ENCODE results near the gene STAB1. TPM values are rescaled to one million over a fixed set of nuclear protein-coding genes. Genes with fewer than 3 reads are reported as not detected.

Gene STAB1
- total and polyA plus RNA-seq, 2 experiments from 2014 or later = 0.90 to 1.9 TPM

DNA sequence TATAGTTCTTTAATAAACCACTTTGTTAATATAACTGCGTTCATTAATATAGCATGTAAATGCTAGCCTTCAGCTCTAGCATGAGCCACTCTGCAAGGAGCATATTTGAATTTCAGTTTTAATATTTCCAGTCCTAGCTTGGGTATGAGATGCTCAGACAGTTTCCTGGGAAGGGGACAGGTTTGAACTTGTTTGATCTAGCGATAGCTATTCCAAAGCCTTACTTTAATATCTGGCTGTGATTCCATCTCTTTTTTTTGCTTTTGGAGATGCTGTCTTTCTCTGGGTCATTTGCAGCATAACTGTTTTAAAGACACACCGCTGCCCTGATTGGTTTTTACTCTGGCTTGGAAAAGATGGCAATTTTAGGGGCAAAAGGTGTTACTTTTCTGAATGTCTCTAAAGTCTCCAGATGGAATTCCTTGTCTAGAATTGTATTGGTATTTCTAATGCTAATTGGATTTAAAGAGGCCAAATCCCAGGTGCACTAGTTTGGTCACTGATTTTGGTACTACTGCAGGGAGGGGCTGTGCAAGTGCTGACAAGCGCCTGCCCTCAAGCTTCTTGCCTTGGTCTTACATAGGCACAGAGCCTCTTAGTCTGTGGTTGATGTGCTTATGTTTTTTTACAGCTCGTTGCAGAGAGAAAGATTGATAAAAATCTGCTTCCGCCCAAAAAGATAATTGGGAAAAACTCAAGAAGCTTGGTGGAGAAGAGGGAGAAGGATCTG, 36.9 kb upstream of the STAB1 start (continued):
- TF ChIP-seq ZNF462 (CRISPR knock-in tag; IDR thresholded peaks at IDR 0.05) (no peak), ZNF114 (CRISPR knock-in tag; IDR thresholded peaks at IDR 0.05) (no peak), JUNB (IDR thresholded peaks at IDR 0.05; ENCODE audit: unreplicated experiment) (no peak)
- TF ChIP-seq, protein P1, sequence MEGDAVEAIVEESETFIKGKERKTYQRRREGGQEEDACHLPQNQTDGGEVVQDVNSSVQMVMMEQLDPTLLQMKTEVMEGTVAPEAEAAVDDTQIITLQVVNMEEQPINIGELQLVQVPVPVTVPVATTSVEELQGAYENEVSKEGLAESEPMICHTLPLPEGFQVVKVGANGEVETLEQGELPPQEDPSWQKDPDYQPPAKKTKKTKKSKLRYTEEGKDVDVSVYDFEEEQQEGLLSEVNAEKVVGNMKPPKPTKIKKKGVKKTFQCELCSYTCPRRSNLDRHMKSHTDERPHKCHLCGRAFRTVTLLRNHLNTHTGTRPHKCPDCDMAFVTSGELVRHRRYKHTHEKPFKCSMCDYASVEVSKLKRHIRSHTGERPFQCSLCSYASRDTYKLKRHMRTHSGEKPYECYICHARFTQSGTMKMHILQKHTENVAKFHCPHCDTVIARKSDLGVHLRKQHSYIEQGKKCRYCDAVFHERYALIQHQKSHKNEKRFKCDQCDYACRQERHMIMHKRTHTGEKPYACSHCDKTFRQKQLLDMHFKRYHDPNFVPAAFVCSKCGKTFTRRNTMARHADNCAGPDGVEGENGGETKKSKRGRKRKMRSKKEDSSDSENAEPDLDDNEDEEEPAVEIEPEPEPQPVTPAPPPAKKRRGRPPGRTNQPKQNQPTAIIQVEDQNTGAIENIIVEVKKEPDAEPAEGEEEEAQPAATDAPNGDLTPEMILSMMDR (conservative IDR thresholded peaks at IDR 0.05; ENCODE audit: low read depth in 2 of 2) = no peak

GRCh38 chr3:52458770-52459545, 36.2 kb upstream of the STAB1 start:
- H3F3A ChIP-seq (replicated peaks; ENCODE audit: low read depth) = no peaks in the 10 kb centered on the region; the same call in 1 of the 2 replicates
- no peak overlapping the region for H3K4me3 ChIP-seq
- H3K36me3 ChIP-seq (ENCODE audit: insufficient read depth) = peaks cover 25% of the 10 kb centered on the region; the same call in 1 of the 2 replicates
- peaks cover 60% of the 10 kb centered on the region for H3K79me2 ChIP-seq (replicated peaks; ENCODE audit: insufficient read depth)
- no peak for DNase-seq (ENCODE audit: low spot score)
- peaks cover 27% of the 10 kb centered on the region for H3K4me1 Mint-ChIP-seq
- ATAC-seq = no peak
- H3K36me3 Mint-ChIP-seq (ENCODE audit: low read depth) = peaks cover 54% of the 10 kb centered on the region
- H3K9me3 Mint-ChIP-seq = no peaks in the 10 kb centered on the region
- no peak overlapping the region for H3K27ac Mint-ChIP-seq
- no peak overlapping the region for H3K4me3 Mint-ChIP-seq
- H3K9me2 ChIP-seq (ENCODE audit: insufficient read depth) = no peaks in the 10 kb centered on the region
- peaks cover 5% of the 10 kb centered on the region for H3K27me3 Mint-ChIP-seq (ENCODE audit: insufficient read depth, low read depth, poor library complexity)
- H3K4me1 ChIP-seq (ENCODE audit: insufficient read depth) = peaks cover 20% of the 10 kb centered on the region; the same call in 1 of the 2 replicates
- H3K4me2 ChIP-seq = no peak overlapping the region
- H2AFZ ChIP-seq = no peak overlapping the region
- no peak overlapping the region for H3K27ac ChIP-seq (ENCODE audit: low read depth)
- H4K20me1 ChIP-seq (replicated peaks; ENCODE audit: insufficient read depth) = peaks cover 44% of the 10 kb centered on the region
- H3K27me3 ChIP-seq (ENCODE audit: insufficient read depth) = no peaks in the 10 kb centered on the region
- no peak for TF ChIP-seq EZH2phosphoT487 (IDR thresholded peaks at IDR 0.05; ENCODE audit: unreplicated experiment)
- no peak for TF ChIP-seq ZNF331 (CRISPR knock-in tag; IDR thresholded peaks at IDR 0.05; ENCODE audit: low read depth)
- TF ChIP-seq REST (IDR thresholded peaks at IDR 0.05; ENCODE audit: unreplicated experiment) = no peak
- TF ChIP-seq ZNF114 (CRISPR knock-in tag; IDR thresholded peaks at IDR 0.05) = no peak
- no peak for TF ChIP-seq NANOG (IDR thresholded peaks at IDR 0.05; ENCODE audit: borderline replicate concordance)
- TF ChIP-seq CREB1 (CRISPR knock-in tag; IDR thresholded peaks at IDR 0.05; ENCODE audit: low read depth) = no peak
- no peak for TF ChIP-seq EZH2 (IDR thresholded peaks at IDR 0.05; ENCODE audit: low read depth, unreplicated experiment)
- no peak for TF ChIP-seq POLR2AphosphoS5 (IDR thresholded peaks at IDR 0.05; ENCODE audit: low read depth)
